GM18858 (cell line): Measurements from ENCODE around the gene CD180.
"Not testable (repeated sequence)": the region's sequence is repeated elsewhere in the genome, so short reads cannot be mapped to it uniquely, and the experiment has no call there.

Source experiments
- ATAC-seq: cut with Tn5 transposase; IDR thresholded peaks from one replicate; pipeline ENCODE4 v1.9.1; 2021; ENCODE audit not compliant: unreplicated experiment

The CD180 gene

DNA sequence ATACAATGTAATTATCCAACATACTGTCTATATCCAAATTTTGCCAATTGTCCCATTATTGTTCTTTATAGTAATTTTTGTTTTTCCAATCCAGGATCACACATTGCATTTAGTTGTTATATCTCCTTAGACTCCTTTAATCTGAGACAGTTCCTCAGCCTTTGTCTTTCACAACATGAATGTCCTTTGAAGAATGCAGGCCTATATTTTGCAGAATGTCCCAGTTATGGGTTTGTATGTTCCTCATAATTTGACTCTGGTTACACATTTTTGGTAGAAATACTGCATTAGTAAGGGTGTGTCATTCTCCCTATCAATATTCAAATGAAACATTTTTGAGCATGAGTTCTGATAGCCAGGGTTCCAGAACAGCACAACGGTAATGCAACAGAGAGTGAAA, 6.7 kb downstream of the CD180 start:
- no peak for ATAC-seq

GRCh38 chr5:67189079-67189354, 7.6 kb downstream of the CD180 start:
- no peak for ATAC-seq

DNA sequence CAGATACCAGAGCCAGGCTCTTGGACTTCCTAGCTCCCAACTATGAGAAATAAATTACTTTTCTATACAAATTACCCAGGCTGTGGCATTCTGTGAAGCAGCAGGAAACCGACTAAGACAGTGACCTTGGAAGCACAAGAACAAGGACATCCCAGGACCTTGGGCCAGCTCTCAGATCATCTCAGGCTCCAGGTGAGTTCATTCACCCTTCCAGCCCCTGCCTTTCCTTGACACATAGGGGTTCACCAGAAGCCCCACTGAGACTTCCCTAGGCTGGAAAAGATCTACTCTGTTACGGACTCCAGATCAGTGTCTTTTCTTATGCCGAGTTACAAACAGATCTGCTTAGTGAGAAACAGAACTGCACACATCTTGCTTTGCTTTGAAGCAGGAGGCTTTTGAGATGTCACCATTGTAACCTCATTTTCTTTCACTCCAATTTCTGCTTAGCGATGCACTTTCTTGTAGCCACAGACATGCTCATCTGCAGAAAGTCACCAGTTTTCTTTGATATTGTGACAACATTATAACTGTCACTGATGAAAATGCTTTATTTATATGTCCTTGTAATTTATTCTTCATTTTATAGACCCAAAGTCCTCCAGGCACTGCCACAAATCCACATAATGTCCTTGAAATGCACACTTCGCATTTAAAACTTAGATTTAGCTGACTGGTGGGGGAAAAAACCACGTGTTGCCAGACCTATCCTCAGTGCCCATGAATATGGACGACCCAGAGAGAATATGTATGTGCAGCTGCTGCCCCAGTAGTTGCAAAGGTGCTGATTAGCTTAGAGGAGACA, 8.1 kb downstream of the CD180 start:
- no peak for ATAC-seq

GRCh38 chr5:67187006-67187715, 9.4 kb downstream of the CD180 start:
- peak; percentile 68 for ATAC-seq

- no peak for ATAC-seq
Observed at GRCh38 chr5:67183859-67184258, 12.7 kb downstream of the CD180 start.

GRCh38 chr5:67182301-67182790, 14.3 kb downstream of the CD180 start:
- no peak for ATAC-seq

- ATAC-seq = no peak
Observed at GRCh38 chr5:67181648-67182221, 14.9 kb downstream of the CD180 start.

- ATAC-seq = no peak
Observed at GRCh38 chr5:67179697-67180361, 16.8 kb downstream of the CD180 start.

GRCh38 chr5:67178966-67179365, 17.6 kb downstream of the CD180 start:
- ATAC-seq = no peak

DNA sequence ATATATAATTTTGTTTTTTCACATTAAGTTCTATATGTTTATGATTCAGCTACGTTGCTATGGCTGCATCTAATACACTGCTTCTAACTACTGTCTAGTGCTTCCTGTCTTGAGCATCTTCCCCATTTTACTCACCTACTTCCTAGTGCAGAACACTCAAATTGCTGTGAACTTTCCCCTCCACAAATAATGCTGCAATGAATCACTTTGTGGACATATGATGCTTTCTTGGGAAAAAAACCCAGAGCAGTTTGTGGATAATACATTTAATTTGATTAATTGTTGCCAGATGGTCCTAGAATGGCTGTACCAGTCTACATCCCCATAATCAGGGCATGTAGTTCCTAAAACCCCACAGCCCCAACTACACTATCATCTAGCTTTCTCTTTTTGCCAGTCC, 18.5 kb downstream of the CD180 start:
- ATAC-seq = no peak

- ATAC-seq = no peak
Observed at GRCh38 chr5:67176936-67177335, 19.7 kb downstream of the CD180 start.

GRCh38 chr5:67173959-67174358, 22.6 kb downstream of the CD180 start:
- ATAC-seq = no peak

- ATAC-seq = not testable (repeated sequence)
Observed at GRCh38 chr5:67173351-67173750, 23.2 kb downstream of the CD180 start.

DNA sequence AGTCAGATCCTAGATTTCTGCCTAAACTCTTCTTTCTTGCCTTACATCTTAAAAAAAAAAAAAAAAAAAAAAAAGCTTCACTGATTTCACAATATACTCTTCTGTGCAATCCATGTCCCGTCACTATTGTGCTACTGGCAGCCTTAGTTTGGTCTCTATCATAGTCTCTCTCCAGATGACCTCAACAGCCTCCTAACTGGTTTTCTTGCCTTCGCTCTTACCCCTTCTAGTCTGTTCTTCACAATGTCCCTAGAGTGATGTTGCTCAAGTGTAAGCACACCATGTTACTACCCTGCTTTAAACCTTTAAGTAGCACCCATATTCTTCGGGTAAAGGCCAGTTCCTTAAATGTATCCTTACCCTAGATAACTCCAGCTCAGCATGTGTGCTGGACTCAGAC, 25.8 kb downstream of the CD180 start:
- ATAC-seq = no peak

GRCh38 chr5:67168069-67168468, 28.5 kb downstream of the CD180 start:
- ATAC-seq = no peak

- ATAC-seq = peak; percentile 12
Observed at GRCh38 chr5:67166460-67167285, 29.9 kb downstream of the CD180 start.

DNA sequence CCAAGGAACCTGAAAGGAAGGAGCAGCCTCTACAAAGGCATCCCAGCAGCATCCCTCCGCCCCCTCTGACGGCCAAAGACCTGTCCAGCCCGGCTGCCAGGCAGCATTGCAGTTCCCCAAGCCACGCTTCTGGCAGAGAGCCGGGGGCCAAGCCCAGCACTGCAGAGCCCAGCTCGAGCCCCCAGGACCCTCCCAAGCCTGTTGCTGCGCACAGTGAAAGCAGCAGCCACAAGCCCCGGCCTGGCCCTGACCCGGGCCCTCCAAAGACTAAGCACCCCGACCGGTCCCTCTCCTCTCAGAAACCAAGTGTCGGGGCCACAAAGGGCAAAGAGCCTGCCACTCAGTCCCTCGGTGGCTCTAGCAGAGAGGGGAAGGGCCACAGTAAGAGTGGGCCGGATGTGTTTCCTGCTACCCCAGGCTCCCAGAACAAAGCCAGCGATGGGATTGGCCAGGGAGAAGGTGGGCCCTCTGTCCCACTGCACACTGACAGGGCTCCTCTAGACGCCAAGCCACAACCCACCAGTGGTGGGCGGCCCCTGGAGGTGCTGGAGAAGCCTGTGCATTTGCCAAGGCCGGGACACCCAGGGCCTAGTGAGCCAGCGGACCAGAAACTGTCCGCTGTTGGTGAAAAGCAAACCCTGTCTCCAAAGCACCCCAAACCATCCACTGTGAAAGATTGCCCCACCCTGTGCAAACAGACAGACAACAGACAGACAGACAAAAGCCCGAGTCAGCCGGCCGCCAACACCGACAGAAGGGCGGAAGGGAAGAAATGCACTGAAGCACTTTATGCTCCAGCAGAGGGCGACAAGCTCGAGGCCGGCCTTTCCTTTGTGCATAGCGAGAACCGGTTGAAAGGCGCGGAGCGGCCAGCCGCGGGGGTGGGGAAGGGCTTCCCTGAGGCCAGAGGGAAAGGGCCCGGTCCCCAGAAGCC, 30.8 kb downstream of the CD180 start:
- ATAC-seq = peak; percentile 76

DNA sequence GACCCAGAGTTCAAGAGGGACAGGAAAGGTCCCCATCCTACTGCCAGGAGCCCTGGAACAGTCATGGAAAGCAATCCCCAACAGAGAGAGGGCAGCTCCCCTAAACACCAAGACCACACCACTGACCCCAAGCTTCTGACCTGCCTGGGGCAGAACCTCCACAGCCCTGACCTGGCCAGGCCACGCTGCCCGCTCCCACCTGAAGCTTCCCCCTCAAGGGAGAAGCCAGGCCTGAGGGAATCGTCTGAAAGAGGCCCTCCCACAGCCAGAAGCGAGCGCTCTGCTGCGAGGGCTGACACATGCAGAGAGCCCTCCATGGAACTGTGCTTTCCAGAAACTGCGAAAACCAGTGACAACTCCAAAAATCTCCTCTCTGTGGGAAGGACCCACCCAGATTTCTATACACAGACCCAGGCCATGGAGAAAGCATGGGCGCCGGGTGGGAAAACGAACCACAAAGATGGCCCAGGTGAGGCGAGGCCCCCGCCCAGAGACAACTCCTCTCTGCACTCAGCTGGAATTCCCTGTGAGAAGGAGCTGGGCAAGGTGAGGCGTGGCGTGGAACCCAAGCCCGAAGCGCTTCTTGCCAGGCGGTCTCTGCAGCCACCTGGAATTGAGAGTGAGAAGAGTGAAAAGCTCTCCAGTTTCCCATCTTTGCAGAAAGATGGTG, 31.6 kb downstream of the CD180 start:
- ATAC-seq = no peak
